Ovary (tissue), 9 donors: ENCODE measurements around the gene PDSS1. TPM values are rescaled to one million over a fixed set of nuclear protein-coding genes. Genes with fewer than 3 reads are reported as not detected.
A peak's percentile ranks its signal among the peaks of the same experiment; 100 is the strongest.

Source experiments
- DNase-seq, 5 donors: peaks; one replicate each; pipeline ENCODE4 v3.0.0-alpha.2; 2019 to 2020
- H3K27ac ChIP-seq, 2 donors: fragments of 200-600 bp; one replicate each; pipeline versions ENCODE4 v1.5.1 to v1.8.0; 2019 to 2022
- H3K27me3 ChIP-seq: fragments of 200-600 bp; one replicate; pipeline ENCODE4 v1.8.0; 2022
- H3K36me3 ChIP-seq: fragments of 200-600 bp; sonication (generic); one replicate; pipeline ENCODE4 v1.5.1; 2019
- H3K4me1 ChIP-seq: one replicate; pipeline ENCODE4 v1.8.1; 2013; ENCODE audit warnings: mild to moderate bottlenecking, moderate library complexity; ENCODE audit not compliant: insufficient read depth
- H3K4me3 ChIP-seq: fragments of 200-600 bp; sonication (generic); one replicate; pipeline ENCODE4 v1.5.1; 2017
- H3K9me3 ChIP-seq, 2 donors: fragments of 200-600 bp in 1 of 2; sonication (generic) in 1 of 2; one replicate each; pipeline versions ENCODE4 v1.5.1 to v1.8.1; 2013 to 2019; ENCODE audit warnings: mild to moderate bottlenecking in 1 of 2, moderate library complexity in 1 of 2
- CTCF ChIP-seq, 3 donors: fragments of 450-650 bp in 2 of 3; fragments of 200-600 bp in 1 of 3; IDR thresholded peaks; one replicate each; pipeline versions ENCODE4 v1.5.1 to v1.8.0; 2016 to 2022; ENCODE audit warnings: antibody characterized with exemption in 3 of 3, mild to moderate bottlenecking in 1 of 3
- EP300 ChIP-seq: sonication (generic); formaldehyde crosslinking; IDR thresholded peaks from one replicate; pipeline ENCODE4 v1.6.1; 2017; ENCODE audit warnings: antibody characterized with exemption
- POLR2A ChIP-seq: fragments of 450-650 bp; IDR thresholded peaks from one replicate; pipeline ENCODE4 v1.6.1; 2017; ENCODE audit warnings: antibody characterized with exemption, mild to moderate bottlenecking, moderate library complexity
- WGBS, 3 donors: extraction: QIAGEN DNeasy Blood & Tissue Kit in 1 of 3; methylation state at CpG; one replicate each; pipeline versions ENCODE4 v1.1.5 to v1.1.7; 2013 to 2017; 5-methylcytosine and 5-hydroxymethylcytosine counted together
- intact Hi-C, 4 donors: fragments of 100-400 bp; cut with DNase I; formaldehyde crosslinking; loops; one replicate each; pipeline versions ENCODE4 v1.11.0 to v1.15.1; 2022 to 2023
- polyA plus RNA-seq, 2 donors: library from polyadenylated mRNA; stranded (reverse); fragments of 200-250 nt in 1 of 2; fragments of 350-450 nt in 1 of 2; fragmentation: Illumina TruSeq in 1 of 2; extraction: RNeasy Lipid Tissue Mini Kit (QIAGEN cat#74804) in 1 of 2; gene quantifications; one replicate each; pipeline ENCODE4 v1.2.3, GENCODE V29; 2013 to 2014
- total RNA-seq, 7 donors: library from RNA; depleted of rRNA in 2 of 7; stranded (reverse); fragments of >200 nt in 2 of 7; fragmentation: NEBNext Ultra II Directional in 3 of 7; extraction: Animal tissue kit (Norgen Biotek cat#: 25700) in 3 of 7; gene quantifications; one replicate each; pipeline versions ENCODE4 v1.1.0 to v1.2.4, GENCODE V29; 2016 to 2023
- donor health status: DM: no; HTN: no; CAD: no; lungs with moderate emphysema.
- donor health status: DM: no; HTN: no; CAD: no.
- donor health status: Bipolar disorder and iron deficiency.
- donor health status: DM: yes; HTN: yes; CAD: no.
- donor health status: DM: no; HTN: no; CAD: no.
- donor health status: DM: yes; HTN: yes; CAD: no.

Gene PDSS1
- total and polyA plus RNA-seq, 9 donors: 2.7 to 7.1 (median 3.9) TPM

GRCh38 chr10:26697922-26698608 lies 564 bp downstream of the PDSS1 start:
- Histone ChIP-seq H3K9me3 (no peaks in the 10 kb centered on the region), H3K4me1 (peaks cover 2% of the 10 kb centered on the region), H3K27me3 (no peaks in the 10 kb centered on the region), H3K36me3 (no peaks in the 10 kb centered on the region), H3K4me3 (peak overlapping the region; percentile 95), H3K27ac (peak overlapping the region in 1 of 2 donors; percentile 60)
- intact Hi-C loops: no loop called here
- WGBS, 3 donors: 1 to 2% (median 2%) methylated on average over 41 to 42 of the region's 42 CpGs
- TF ChIP-seq POLR2A (no peak), EP300 (no peak)
- no peak for DNase-seq

GRCh38 chr10:26698909-26699308 lies 1.4 kb downstream of the PDSS1 start:
- Histone ChIP-seq H3K36me3 (no peaks in the 10 kb centered on the region), H3K27ac (no peak overlapping the region), H3K27me3 (no peaks in the 10 kb centered on the region), H3K4me1 (peaks cover 2% of the 10 kb centered on the region), H3K9me3 (no peaks in the 10 kb centered on the region), H3K4me3 (no peak overlapping the region)
- TF ChIP-seq POLR2A (no peak), CTCF (IDR thresholded peaks at IDR 0.05) (no peak), EP300 (no peak)
- no peak for DNase-seq
- 73 to 87% (median 76%) methylated on average over 2 of the region's 2 CpGs for WGBS, 3 donors
- intact Hi-C loops: no loop called here

- no peak overlapping the region for H3K27ac ChIP-seq
- H3K4me1 ChIP-seq: peaks cover 2% of the 10 kb centered on the region
- TF ChIP-seq POLR2A: no peak
- TF ChIP-seq CTCF (IDR thresholded peaks at IDR 0.05): no peak
- TF ChIP-seq EP300: no peak
- H3K4me3 ChIP-seq: no peak overlapping the region
- H3K9me3 ChIP-seq: no peaks in the 10 kb centered on the region
- no peaks in the 10 kb centered on the region for H3K36me3 ChIP-seq
- 96 to 100% (median 97%) methylated on average over 7 of the region's 7 CpGs for WGBS, 3 donors
- no peak for DNase-seq
- intact Hi-C loops: no loop called here
- H3K27me3 ChIP-seq: no peaks in the 10 kb centered on the region
These were observed 2.1 kb downstream of the PDSS1 start for GRCh38 chr10:26699631-26700030.

GRCh38 chr10:26700884-26701630 lies 3.6 kb downstream of the PDSS1 start:
- H3K27me3 ChIP-seq: no peaks in the 10 kb centered on the region
- no peak for DNase-seq
- TF ChIP-seq CTCF (IDR thresholded peaks at IDR 0.05): no peak
- TF ChIP-seq POLR2A: no peak
- TF ChIP-seq EP300: no peak
- no peaks in the 10 kb centered on the region for H3K9me3 ChIP-seq
- intact Hi-C loops: no loop called here
- 53 to 61% (median 59%) methylated on average over 4 of the region's 4 CpGs for WGBS, 3 donors
- H3K27ac ChIP-seq: no peak overlapping the region
- H3K4me3 ChIP-seq: no peak overlapping the region
- peaks cover 2% of the 10 kb centered on the region for H3K4me1 ChIP-seq
- no peaks in the 10 kb centered on the region for H3K36me3 ChIP-seq

GRCh38 chr10:26703096-26703495 lies 5.6 kb downstream of the PDSS1 start:
- no peak overlapping the region for H3K27ac ChIP-seq
- H3K27me3 ChIP-seq: no peaks in the 10 kb centered on the region
- no peaks in the 10 kb centered on the region for H3K9me3 ChIP-seq
- H3K36me3 ChIP-seq: no peaks in the 10 kb centered on the region
- no peak overlapping the region for H3K4me3 ChIP-seq
- H3K4me1 ChIP-seq: peaks cover 2% of the 10 kb centered on the region
- no peak for TF ChIP-seq EP300
- 83 to 97% (median 97%) methylated on average over 4 of the region's 4 CpGs for WGBS, 3 donors
- no peak for DNase-seq
- intact Hi-C loops: no loop called here
